Stomach smooth muscle (tissue), 2 donors: ENCODE measurements around the gene ADK.
"Not testable (repeated sequence)": the region's sequence is repeated elsewhere in the genome, so short reads cannot be mapped to it uniquely, and the experiment has no call there.

Experiments used
- H3K27ac ChIP-seq: one replicate; pipeline ENCODE4 v1.7.0; 2013; ENCODE audit warnings: mild to moderate bottlenecking, low read length, inconsistent platforms
- H3K27me3 ChIP-seq, 2 donors: one replicate each; pipeline ENCODE4 v1.7.0; 2013; ENCODE audit warnings: low read length in 2 of 2; ENCODE audit not compliant: insufficient read depth in 2 of 2, control insufficient read depth in 1 of 2
- H3K36me3 ChIP-seq, 2 donors: one replicate each; pipeline ENCODE4 v1.7.0; 2013; ENCODE audit warnings: low read length in 2 of 2; ENCODE audit not compliant: control insufficient read depth in 2 of 2, insufficient read depth in 2 of 2
- H3K4me1 ChIP-seq: one replicate; pipeline ENCODE4 v1.7.0; 2013; ENCODE audit warnings: low read length; ENCODE audit not compliant: control insufficient read depth, insufficient read depth
- H3K4me3 ChIP-seq, 2 donors: one replicate each; pipeline ENCODE4 v1.7.0; 2013; ENCODE audit warnings: low read length in 2 of 2
- H3K9ac ChIP-seq, 2 donors: one replicate each; pipeline ENCODE4 v1.7.0; 2013; ENCODE audit warnings: low read length in 2 of 2, mild to moderate bottlenecking in 1 of 2
- H3K9me3 ChIP-seq, 2 donors: one replicate each; pipeline ENCODE4 v1.7.0; 2013; ENCODE audit warnings: low read length in 2 of 2; ENCODE audit not compliant: control insufficient read depth in 2 of 2
- donor health status: healthy.
- donor health status: Pancreatic carcinoma.

Gene ADK

GRCh38 chr10:74297389-74298080 is 146.5 kb downstream of the ADK start:
- Histone ChIP-seq H3K27me3 (no peaks in the 10 kb centered on the region), H3K36me3 (no peaks in the 10 kb centered on the region), H3K4me3 (no peak overlapping the region), H3K27ac (no peak overlapping the region), H3K9me3 (no peaks in the 10 kb centered on the region), H3K9ac (no peak overlapping the region), H3K4me1 (no peaks in the 10 kb centered on the region)

- not testable (repeated sequence) for H3K4me3 ChIP-seq, H3K27ac ChIP-seq, H3K9me3 ChIP-seq, H3K27me3 ChIP-seq, H3K36me3 ChIP-seq, H3K9ac ChIP-seq, H3K4me1 ChIP-seq
Measured at GRCh38 chr10:74300074-74300621, 149.1 kb downstream of the ADK start.

GRCh38 chr10:74300666-74301065 is 149.6 kb downstream of the ADK start:
- Histone ChIP-seq H3K9me3 (no peaks in the 10 kb centered on the region), H3K9ac (no peak overlapping the region), H3K4me1 (no peaks in the 10 kb centered on the region), H3K4me3 (no peak overlapping the region), H3K36me3 (no peaks in the 10 kb centered on the region), H3K27ac (no peak overlapping the region), H3K27me3 (no peaks in the 10 kb centered on the region)

- Histone ChIP-seq H3K9ac (no peak overlapping the region), H3K9me3 (no peaks in the 10 kb centered on the region), H3K27me3 (no peaks in the 10 kb centered on the region), H3K4me3 (no peak overlapping the region), H3K36me3 (no peaks in the 10 kb centered on the region), H3K4me1 (no peaks in the 10 kb centered on the region), H3K27ac (no peak overlapping the region)
Measured at GRCh38 chr10:74305730-74306129, 154.7 kb downstream of the ADK start.

- H3K36me3 ChIP-seq: no peaks in the 10 kb centered on the region
- H3K4me1 ChIP-seq: no peaks in the 10 kb centered on the region
- H3K9me3 ChIP-seq: no peaks in the 10 kb centered on the region
- H3K27me3 ChIP-seq: no peaks in the 10 kb centered on the region
- H3K27ac ChIP-seq: no peak overlapping the region
- H3K4me3 ChIP-seq: no peak overlapping the region
- no peak overlapping the region for H3K9ac ChIP-seq
Measured at GRCh38 chr10:74306227-74306982, 155.4 kb downstream of the ADK start.

- H3K9ac ChIP-seq: no peak overlapping the region
- no peak overlapping the region for H3K27ac ChIP-seq
- H3K27me3 ChIP-seq: no peaks in the 10 kb centered on the region
- no peaks in the 10 kb centered on the region for H3K9me3 ChIP-seq
- H3K4me1 ChIP-seq: no peaks in the 10 kb centered on the region
- H3K4me3 ChIP-seq: no peak overlapping the region
- H3K36me3 ChIP-seq: no peaks in the 10 kb centered on the region
Measured at GRCh38 chr10:74307061-74307651, 156.1 kb downstream of the ADK start.

DNA sequence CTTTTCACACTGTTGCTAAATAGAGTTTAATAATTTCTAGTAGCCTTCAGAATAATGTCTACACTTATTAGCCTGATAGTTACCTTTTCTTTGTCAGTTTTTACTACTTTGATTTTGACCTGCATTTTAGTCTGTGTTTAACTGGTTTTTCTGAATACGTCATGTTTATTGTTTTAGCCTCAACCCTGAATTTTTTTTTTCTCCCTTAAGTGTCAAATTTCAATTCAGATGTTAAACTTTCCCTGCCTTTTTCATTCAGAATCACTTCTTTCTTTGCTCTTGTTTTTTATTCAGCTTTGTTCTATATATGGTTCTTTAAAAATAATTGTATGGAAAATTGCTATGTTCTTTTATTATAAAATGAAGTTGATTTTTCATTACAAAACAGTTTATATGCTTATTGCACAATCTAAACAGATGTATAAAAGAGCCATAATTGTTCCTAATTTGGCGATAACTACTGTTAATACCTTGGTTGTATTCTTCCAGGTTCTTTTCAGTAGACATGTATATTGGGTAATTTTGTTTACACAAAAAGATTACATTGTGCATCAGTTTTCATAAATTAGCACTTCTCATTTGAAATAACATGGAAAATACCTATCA is 159.7 kb downstream of the ADK start:
- H3K9ac ChIP-seq: no peak overlapping the region
- H3K27ac ChIP-seq: no peak overlapping the region
- H3K36me3 ChIP-seq: no peaks in the 10 kb centered on the region
- H3K4me3 ChIP-seq: no peak overlapping the region
- H3K27me3 ChIP-seq: no peaks in the 10 kb centered on the region
- H3K9me3 ChIP-seq: no peaks in the 10 kb centered on the region
- H3K4me1 ChIP-seq: no peaks in the 10 kb centered on the region

GRCh38 chr10:74314166-74314565 is 163.1 kb downstream of the ADK start:
- H3K27ac ChIP-seq: no peak overlapping the region
- H3K4me1 ChIP-seq: no peaks in the 10 kb centered on the region
- peaks cover 0 to under 1% of the 10 kb centered on the region in 2 donors for H3K36me3 ChIP-seq
- no peaks in the 10 kb centered on the region for H3K9me3 ChIP-seq
- H3K4me3 ChIP-seq: peak overlapping the region in 1 of 2 donors; percentile 36
- no peaks in the 10 kb centered on the region for H3K27me3 ChIP-seq
- peak overlapping the region in 1 of 2 donors; percentile 20 for H3K9ac ChIP-seq

DNA sequence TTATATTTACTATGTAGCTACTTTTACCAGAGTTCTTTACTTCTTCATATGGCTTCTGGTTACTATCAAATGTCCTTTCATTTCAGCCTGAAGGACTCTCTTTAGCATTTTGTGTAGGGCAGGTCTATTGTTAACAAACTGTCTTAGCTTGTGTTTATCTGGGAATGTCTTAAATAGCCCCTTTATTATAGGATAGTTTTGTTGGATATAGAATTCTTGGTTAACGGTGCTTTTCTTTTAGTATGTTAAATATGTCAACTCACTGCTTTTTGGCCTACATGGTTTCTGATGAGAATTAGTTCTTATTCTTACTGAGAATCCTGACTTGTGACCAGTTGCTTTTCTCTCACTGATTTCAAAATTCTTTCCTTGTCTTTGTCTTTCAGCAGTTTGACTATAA is 169.0 kb downstream of the ADK start:
- H3K9me3 ChIP-seq: no peaks in the 10 kb centered on the region
- H3K9ac ChIP-seq: no peak overlapping the region
- H3K27ac ChIP-seq: no peak overlapping the region
- H3K27me3 ChIP-seq: no peaks in the 10 kb centered on the region
- no peaks in the 10 kb centered on the region for H3K4me1 ChIP-seq
- H3K36me3 ChIP-seq: peaks cover 0 to 2% of the 10 kb centered on the region in 2 donors
- H3K4me3 ChIP-seq: no peak overlapping the region

DNA sequence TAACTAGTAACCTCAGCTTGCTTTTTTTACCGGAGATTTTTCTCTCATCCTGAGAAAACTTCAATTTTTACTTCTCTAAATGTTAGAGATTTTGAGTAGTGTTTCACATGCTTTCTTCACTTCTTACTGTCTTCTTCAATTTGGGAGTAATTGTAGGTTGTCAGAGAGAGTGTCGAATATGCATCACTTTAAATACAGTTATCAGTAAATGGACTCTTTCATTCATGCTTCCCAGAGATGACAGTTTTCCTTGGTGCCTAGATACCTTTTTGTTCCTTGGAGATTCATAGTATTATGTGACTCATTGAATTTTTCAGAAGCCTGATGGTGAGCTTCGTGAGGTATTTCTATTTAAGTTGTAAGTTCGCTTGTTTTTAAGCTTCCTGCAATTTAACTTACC is 169.7 kb downstream of the ADK start:
- no peaks in the 10 kb centered on the region for H3K4me1 ChIP-seq
- H3K36me3 ChIP-seq: peaks cover 0 to 2% of the 10 kb centered on the region in 2 donors
- no peak overlapping the region for H3K9ac ChIP-seq
- H3K4me3 ChIP-seq: no peak overlapping the region
- no peaks in the 10 kb centered on the region for H3K9me3 ChIP-seq
- no peak overlapping the region for H3K27ac ChIP-seq
- H3K27me3 ChIP-seq: no peaks in the 10 kb centered on the region
